Glomerular visceral epithelial cell (primary cell): Measurements from ENCODE around the gene ANAPC2.

Source experiments
- DNase-seq: peaks from one replicate; pipeline ENCODE4 v3.0.0-alpha.2; 2016; ENCODE audit errors: extremely low spot score

Gene ANAPC2

GRCh38 chr9:137162505-137163364, 25.6 kb downstream of the ANAPC2 start:
- DNase-seq, result no peak

- no peak for DNase-seq
These were observed 26.5 kb downstream of the ANAPC2 start for GRCh38 chr9:137161558-137162486.

GRCh38 chr9:137160716-137161557, 27.4 kb downstream of the ANAPC2 start:
- DNase-seq, result no peak

- DNase-seq, result no peak
These were observed 28.3 kb downstream of the ANAPC2 start for GRCh38 chr9:137160054-137160425.

GRCh38 chr9:137159105-137160053, 29.0 kb downstream of the ANAPC2 start:
- no peak for DNase-seq

GRCh38 chr9:137158625-137159024, 29.7 kb downstream of the ANAPC2 start:
- no peak for DNase-seq

- DNase-seq, result no peak
These were observed 30.5 kb downstream of the ANAPC2 start for GRCh38 chr9:137157618-137158415.

GRCh38 chr9:137156567-137157375, 31.6 kb downstream of the ANAPC2 start:
- DNase-seq, result no peak

- DNase-seq, result no peak
These were observed 35.4 kb downstream of the ANAPC2 start for GRCh38 chr9:137152844-137153405.

- DNase-seq, result peak; percentile 59
These were observed 37.5 kb downstream of the ANAPC2 start for GRCh38 chr9:137150617-137151457.

GRCh38 chr9:137149942-137150616, 38.3 kb downstream of the ANAPC2 start:
- DNase-seq, result peak; percentile 25

- no peak for DNase-seq
These were observed 39.0 kb downstream of the ANAPC2 start for GRCh38 chr9:137149363-137149762.

GRCh38 chr9:137148661-137149060, 39.7 kb downstream of the ANAPC2 start:
- DNase-seq, result no peak

GRCh38 chr9:137148242-137148641, 40.1 kb downstream of the ANAPC2 start:
- no peak for DNase-seq

GRCh38 chr9:137147793-137148160, 40.6 kb downstream of the ANAPC2 start:
- no peak for DNase-seq

- DNase-seq, result no peak
These were observed 41.1 kb downstream of the ANAPC2 start for GRCh38 chr9:137147091-137147792.

GRCh38 chr9:137146527-137146918, 41.8 kb downstream of the ANAPC2 start:
- DNase-seq, result no peak
